HG03108 (cell line): ENCODE results near the gene GOLGB1.
"Not testable (repeated sequence)": the region's sequence is repeated elsewhere in the genome, so short reads cannot be mapped to it uniquely, and the experiment has no call there.

Experiments used
- ATAC-seq: cut with Tn5 transposase; IDR thresholded peaks from one replicate; pipeline ENCODE4 v1.9.1; 2021; ENCODE audit warnings: moderate library complexity; ENCODE audit not compliant: unreplicated experiment

Gene GOLGB1

GRCh38 chr3:121749276-121750086, at the start of gene GOLGB1:
GOLGB1 (minus strand) TSS chr3:121749741; CDS start chr3:121730971, 18,770 bp downstream.
- ATAC-seq, result peak; percentile 98

GRCh38 chr3:121796970-121797369, 47.4 kb upstream of the GOLGB1 start:
- ATAC-seq, result no peak

- ATAC-seq, result no peak
Observed at GRCh38 chr3:121794264-121794983, 44.9 kb upstream of the GOLGB1 start.

GRCh38 chr3:121793078-121793477, 43.5 kb upstream of the GOLGB1 start:
- ATAC-seq, result no peak

- no peak for ATAC-seq
Observed at GRCh38 chr3:121786485-121786884, 36.9 kb upstream of the GOLGB1 start.

GRCh38 chr3:121782784-121783183, 33.2 kb upstream of the GOLGB1 start:
- ATAC-seq, result not testable (repeated sequence)

- no peak for ATAC-seq
Observed at GRCh38 chr3:121781611-121782010, 32.1 kb upstream of the GOLGB1 start.

- not testable (repeated sequence) for ATAC-seq
Observed at GRCh38 chr3:121775095-121775494, 25.6 kb upstream of the GOLGB1 start.

- no peak for ATAC-seq
Observed at GRCh38 chr3:121769246-121769645, 19.7 kb upstream of the GOLGB1 start.

- no peak for ATAC-seq
Observed at GRCh38 chr3:121768452-121768851, 18.9 kb upstream of the GOLGB1 start.

- no peak for ATAC-seq
Observed at GRCh38 chr3:121759541-121760202, 10.1 kb upstream of the GOLGB1 start.

GRCh38 chr3:121758727-121759450, 9.3 kb upstream of the GOLGB1 start:
- no peak for ATAC-seq

GRCh38 chr3:121757812-121758545, 8.4 kb upstream of the GOLGB1 start:
- no peak for ATAC-seq

GRCh38 chr3:121757087-121757811, 7.7 kb upstream of the GOLGB1 start:
- ATAC-seq, result no peak

- ATAC-seq, result no peak
Observed at GRCh38 chr3:121752772-121753171, 3.2 kb upstream of the GOLGB1 start.

GRCh38 chr3:121752261-121752660, 2.7 kb upstream of the GOLGB1 start:
- no peak for ATAC-seq

- ATAC-seq, result no peak
Observed at GRCh38 chr3:121750087-121750415, 510 bp upstream of the GOLGB1 start.

GRCh38 chr3:121748680-121749275, 763 bp downstream of the GOLGB1 start:
- ATAC-seq, result peak; percentile 7

GRCh38 chr3:121747976-121748375, 1.6 kb downstream of the GOLGB1 start:
- no peak for ATAC-seq
